H1 (cell line): ENCODE results near the gene GUCY2C. TPM values are rescaled to one million over a fixed set of nuclear protein-coding genes. Genes with fewer than 3 reads are reported as not detected.

Experiments used
- CHD7 ChIP-seq: fragments of 300-600 bp; sonication (generic); IDR thresholded peaks from 2 replicates; pipeline ENCODE4 v1.7.1; 2012; ENCODE audit warnings: low read length, moderate library complexity, mild to moderate bottlenecking, inconsistent platforms; ENCODE audit not compliant: insufficient replicate concordance
- EP300 ChIP-seq, 2 experiments: IDR thresholded peaks; 1 replicate in 1 of 2; 2 replicates in 1 of 2; pipeline ENCODE4 v1.6.1; 2011 to 2012; ENCODE audit warnings: low read depth in 2 of 2, low read length in 2 of 2, mild to moderate bottlenecking in 2 of 2, borderline replicate concordance in 1 of 2, inconsistent platforms in 1 of 2, moderate library complexity in 1 of 2
- KDM5A ChIP-seq: fragments of 200-600 bp; IDR thresholded peaks from 2 replicates; pipeline ENCODE4 v1.7.1; 2012; ENCODE audit warnings: mild to moderate bottlenecking, low read length, inconsistent platforms, mixed read lengths
- RAD21 ChIP-seq, 2 experiments: IDR thresholded peaks in 1 of 2; conservative IDR thresholded peaks in 1 of 2; 2 replicates each; pipeline ENCODE4 v1.6.1; 2011; ENCODE audit warnings: low read depth in 2 of 2, low read length in 2 of 2, improper control_type of control experiment in 1 of 2, inconsistent platforms in 1 of 2, mild to moderate bottlenecking in 1 of 2, moderate library complexity in 1 of 2
- RNF2 ChIP-seq: fragments of 200-900, 300-1000 bp; sonication (generic); IDR thresholded peaks from 2 replicates; pipeline ENCODE4 v1.7.1; 2016; ENCODE audit warnings: borderline replicate concordance, low read depth, mild to moderate bottlenecking, antibody characterized with exemption, low read length; ENCODE audit not compliant: poor library complexity, severe bottlenecking; ENCODE audit errors: missing control alignments
- SIRT6 ChIP-seq: IDR thresholded peaks from one replicate; pipeline ENCODE4 v1.7.1; 2012; ENCODE audit warnings: low read length, inconsistent platforms
- USF2 ChIP-seq: IDR thresholded peaks from 2 replicates; pipeline ENCODE4 v1.6.1; 2011; ENCODE audit warnings: low read length, improper control_type of control experiment
- YY1 ChIP-seq: IDR thresholded peaks from 2 replicates; pipeline ENCODE4 v1.6.1; 2011; ENCODE audit warnings: low read depth, mild to moderate bottlenecking, low read length
- polyA plus RNA-seq, 7 experiments: library from polyadenylated mRNA; depleted of rRNA in 3 of 7; stranded (reverse) in 5 of 7; unstranded in 2 of 7; fragments of >200 nt in 5 of 7; fragments of 200-250 nt in 2 of 7; gene quantifications; 1 replicate in 5 of 7; 2 replicates in 1 of 7; 4 replicates in 1 of 7; pipeline versions ENCODE4 v1.2.1 to v1.2.3, GENCODE V29; 2011 to 2013; ENCODE audit warnings: missing spikeins in 2 of 7, mixed read lengths in 2 of 7
- total RNA-seq: library from RNA; stranded (reverse); fragmentation: NEBNext Ultra II Directional; extraction: Animal tissue kit (Norgen Biotek cat#: 25700); gene quantifications from 2 replicates; pipeline ENCODE4 v1.2.1, GENCODE V29; 2021

Gene GUCY2C
- total and polyA plus RNA-seq, 2 of the 8 experiments (the other 6 are each of a cell fraction or from before 2014, with no cell fraction given): 1.9 to 3.2 TPM

GRCh38 chr12:14723763-14724162, 27.4 kb upstream of the GUCY2C start (continued):
- TF ChIP-seq CHD7 (no peak), RAD21 (IDR thresholded peaks at IDR 0.05 in 1 of 2, conservative IDR thresholded peaks at IDR 0.05 in 1 of 2; ENCODE audit: low read depth in 2 of 2, low read length in 2 of 2) (peak; percentile 92 to 94), YY1 (no peak), EP300 (IDR thresholded peaks at IDR 0.05; ENCODE audit: borderline replicate concordance in 1 of 2, low read depth in 2 of 2, low read length in 2 of 2) (no peak), KDM5A (no peak), SIRT6 (no peak), RNF2 (no peak), USF2 (no peak)
